ENCODE data around the gene NKX2-1. TPM values are rescaled to one million over a fixed set of nuclear protein-coding genes. Genes with fewer than 3 reads are reported as not detected.
A peak's percentile ranks its signal among the peaks of the same experiment; 100 is the strongest.

Gene NKX2-1
- total and polyA plus RNA-seq, 2 of the 13 experiments (the other 11 are each of a cell fraction or from before 2014, with no cell fraction given), result not detected

DNA sequence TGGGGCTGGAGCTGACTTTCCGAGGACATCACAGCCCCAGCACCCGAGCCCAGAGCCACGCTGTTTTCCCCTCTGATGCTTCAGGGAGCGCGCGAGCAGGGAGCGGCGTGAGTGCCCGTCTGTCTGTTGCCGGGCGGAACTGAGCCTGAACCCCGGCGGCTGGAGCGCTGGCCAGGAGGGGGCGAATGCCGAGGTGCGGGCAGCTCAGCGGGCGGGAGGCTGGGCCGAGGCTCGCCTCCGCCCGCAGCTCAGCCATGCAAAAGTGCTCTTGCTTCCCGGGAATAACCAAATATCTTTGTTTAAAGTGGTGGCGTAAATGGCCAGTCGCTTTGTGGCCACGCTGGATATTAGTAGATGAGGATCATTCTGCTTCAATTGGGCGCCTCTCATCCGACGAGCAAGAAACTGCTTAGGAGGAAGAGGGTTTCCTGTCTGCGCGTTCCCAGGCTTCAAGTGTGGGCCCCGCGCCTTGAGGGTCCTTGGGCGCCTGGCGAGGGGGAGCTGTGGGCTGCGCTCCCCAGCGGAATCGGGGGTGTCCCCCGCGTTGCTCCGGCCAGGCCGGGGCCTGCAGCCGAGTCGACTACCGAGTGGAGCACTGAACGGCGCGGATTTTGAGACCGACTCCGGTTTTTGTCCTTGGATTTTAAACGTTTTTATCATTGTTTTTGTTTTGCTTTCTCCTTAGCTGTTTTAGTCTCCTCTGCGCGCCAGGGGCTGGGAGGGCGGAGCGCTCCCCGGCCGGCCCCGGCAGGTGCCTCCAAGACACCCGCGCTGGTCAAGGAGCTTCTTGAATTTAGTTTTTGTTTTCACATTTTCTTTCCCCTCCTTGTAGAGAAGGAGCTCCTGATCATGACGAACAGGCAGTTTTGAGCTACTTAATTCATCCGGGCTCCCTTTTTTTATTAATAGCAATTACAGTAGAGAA is 831 bp upstream of the NKX2-1 start (continued):
- TF ChIP-seq, protein P1, sequence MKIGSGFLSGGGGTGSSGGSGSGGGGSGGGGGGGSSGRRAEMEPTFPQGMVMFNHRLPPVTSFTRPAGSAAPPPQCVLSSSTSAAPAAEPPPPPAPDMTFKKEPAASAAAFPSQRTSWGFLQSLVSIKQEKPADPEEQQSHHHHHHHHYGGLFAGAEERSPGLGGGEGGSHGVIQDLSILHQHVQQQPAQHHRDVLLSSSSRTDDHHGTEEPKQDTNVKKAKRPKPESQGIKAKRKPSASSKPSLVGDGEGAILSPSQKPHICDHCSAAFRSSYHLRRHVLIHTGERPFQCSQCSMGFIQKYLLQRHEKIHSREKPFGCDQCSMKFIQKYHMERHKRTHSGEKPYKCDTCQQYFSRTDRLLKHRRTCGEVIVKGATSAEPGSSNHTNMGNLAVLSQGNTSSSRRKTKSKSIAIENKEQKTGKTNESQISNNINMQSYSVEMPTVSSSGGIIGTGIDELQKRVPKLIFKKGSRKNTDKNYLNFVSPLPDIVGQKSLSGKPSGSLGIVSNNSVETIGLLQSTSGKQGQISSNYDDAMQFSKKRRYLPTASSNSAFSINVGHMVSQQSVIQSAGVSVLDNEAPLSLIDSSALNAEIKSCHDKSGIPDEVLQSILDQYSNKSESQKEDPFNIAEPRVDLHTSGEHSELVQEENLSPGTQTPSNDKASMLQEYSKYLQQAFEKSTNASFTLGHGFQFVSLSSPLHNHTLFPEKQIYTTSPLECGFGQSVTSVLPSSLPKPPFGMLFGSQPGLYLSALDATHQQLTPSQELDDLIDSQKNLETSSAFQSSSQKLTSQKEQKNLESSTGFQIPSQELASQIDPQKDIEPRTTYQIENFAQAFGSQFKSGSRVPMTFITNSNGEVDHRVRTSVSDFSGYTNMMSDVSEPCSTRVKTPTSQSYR (CRISPR knock-in tag; IDR thresholded peaks at IDR 0.05; ENCODE audit: borderline replicate concordance), result no peak
- TF ChIP-seq, protein P2, sequence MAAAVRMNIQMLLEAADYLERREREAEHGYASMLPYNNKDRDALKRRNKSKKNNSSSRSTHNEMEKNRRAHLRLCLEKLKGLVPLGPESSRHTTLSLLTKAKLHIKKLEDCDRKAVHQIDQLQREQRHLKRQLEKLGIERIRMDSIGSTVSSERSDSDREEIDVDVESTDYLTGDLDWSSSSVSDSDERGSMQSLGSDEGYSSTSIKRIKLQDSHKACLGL (CRISPR knock-in tag; IDR thresholded peaks at IDR 0.05), result no peak
- TF ChIP-seq, protein P3, sequence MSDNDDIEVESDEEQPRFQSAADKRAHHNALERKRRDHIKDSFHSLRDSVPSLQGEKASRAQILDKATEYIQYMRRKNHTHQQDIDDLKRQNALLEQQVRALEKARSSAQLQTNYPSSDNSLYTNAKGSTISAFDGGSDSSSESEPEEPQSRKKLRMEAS (IDR thresholded peaks at IDR 0.05), result peak; percentile 62; the same call in 1 of the 2 replicates
- TF ChIP-seq SSRP1 (CRISPR knock-in tag; IDR thresholded peaks at IDR 0.05), result no peak
- TF ChIP-seq, protein P4, sequence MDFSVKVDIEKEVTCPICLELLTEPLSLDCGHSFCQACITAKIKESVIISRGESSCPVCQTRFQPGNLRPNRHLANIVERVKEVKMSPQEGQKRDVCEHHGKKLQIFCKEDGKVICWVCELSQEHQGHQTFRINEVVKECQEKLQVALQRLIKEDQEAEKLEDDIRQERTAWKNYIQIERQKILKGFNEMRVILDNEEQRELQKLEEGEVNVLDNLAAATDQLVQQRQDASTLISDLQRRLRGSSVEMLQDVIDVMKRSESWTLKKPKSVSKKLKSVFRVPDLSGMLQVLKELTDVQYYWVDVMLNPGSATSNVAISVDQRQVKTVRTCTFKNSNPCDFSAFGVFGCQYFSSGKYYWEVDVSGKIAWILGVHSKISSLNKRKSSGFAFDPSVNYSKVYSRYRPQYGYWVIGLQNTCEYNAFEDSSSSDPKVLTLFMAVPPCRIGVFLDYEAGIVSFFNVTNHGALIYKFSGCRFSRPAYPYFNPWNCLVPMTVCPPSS (IDR thresholded peaks at IDR 0.05), result no peak
- peak; percentile 86 for TF ChIP-seq RFX5 (IDR thresholded peaks at IDR 0.05; ENCODE audit: low read depth, low read length)
- TF ChIP-seq ZNF773 (CRISPR knock-in tag; IDR thresholded peaks at IDR 0.05; ENCODE audit: borderline replicate concordance), result 0 out of 2 replicates have a peak, but pooled peaks have one; percentile 48
- no peak for TF ChIP-seq ZNF570 (CRISPR knock-in tag; IDR thresholded peaks at IDR 0.05; ENCODE audit: borderline replicate concordance)
- 0 out of 2 replicates have a peak, but pooled peaks have one; percentile 60 for TF ChIP-seq ZNF678 (CRISPR knock-in tag; IDR thresholded peaks at IDR 0.05)
- no peak for TF ChIP-seq ZNF788 (CRISPR knock-in tag; IDR thresholded peaks at IDR 0.05; ENCODE audit: borderline replicate concordance)
- TF ChIP-seq CCAR2 (optimal IDR thresholded peaks at IDR 0.05; ENCODE audit: low read depth, low read length), result no peak
- TF ChIP-seq DNMT1 (CRISPR knock-in tag; IDR thresholded peaks at IDR 0.05), result 0 out of 2 replicates have a peak, but pooled peaks have one; percentile 79
- TF ChIP-seq ZSCAN20 (CRISPR knock-in tag; IDR thresholded peaks at IDR 0.05; ENCODE audit: borderline replicate concordance), result no peak
- no peak for TF ChIP-seq TCF7L2 (IDR thresholded peaks at IDR 0.05; ENCODE audit: low read depth, low read length)
- no peak for TF ChIP-seq SNAPC2 (CRISPR knock-in tag; IDR thresholded peaks at IDR 0.05)
- 0 out of 2 replicates have a peak, but pooled peaks have one; percentile 25 for TF ChIP-seq ZNF557 (CRISPR knock-in tag; IDR thresholded peaks at IDR 0.05)
- 0 out of 2 replicates have a peak, but pooled peaks have one; percentile 45 for TF ChIP-seq TSC22D2 (CRISPR knock-in tag; IDR thresholded peaks at IDR 0.05; ENCODE audit: borderline replicate concordance)
- TF ChIP-seq ZSCAN12 (CRISPR knock-in tag; IDR thresholded peaks at IDR 0.05), result no peak
- no peak for TF ChIP-seq ATF7 (IDR thresholded peaks at IDR 0.05)
- 0 out of 2 replicates have a peak, but pooled peaks have one; percentile 51 for TF ChIP-seq ATF7 (CRISPR knock-in tag; IDR thresholded peaks at IDR 0.05)
- TF ChIP-seq ARNT (IDR thresholded peaks at IDR 0.05), result no peak
- no peak for TF ChIP-seq NFE2 (CRISPR knock-in tag; IDR thresholded peaks at IDR 0.05)
- TF ChIP-seq, protein P5, sequence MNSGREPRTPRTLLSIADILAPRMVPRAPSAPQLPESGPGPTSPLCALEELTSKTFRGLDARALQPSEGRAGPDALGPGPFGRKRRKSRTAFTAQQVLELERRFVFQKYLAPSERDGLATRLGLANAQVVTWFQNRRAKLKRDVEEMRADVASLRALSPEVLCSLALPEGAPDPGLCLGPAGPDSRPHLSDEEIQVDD (CRISPR knock-in tag; IDR thresholded peaks at IDR 0.05; ENCODE audit: borderline replicate concordance), result no peak
- peak; percentile 58; the same call in 1 of the 2 replicates for TF ChIP-seq ZNF556 (CRISPR knock-in tag; IDR thresholded peaks at IDR 0.05; ENCODE audit: borderline replicate concordance)
- TF ChIP-seq ZNF891 (CRISPR knock-in tag; IDR thresholded peaks at IDR 0.05), result no peak
- no peak for TF ChIP-seq ZNF549 (CRISPR knock-in tag; IDR thresholded peaks at IDR 0.05)

Data from HepG2 (cell line).